Measurements from ENCODE around the gene NRXN3.

Gene NRXN3

DNA sequence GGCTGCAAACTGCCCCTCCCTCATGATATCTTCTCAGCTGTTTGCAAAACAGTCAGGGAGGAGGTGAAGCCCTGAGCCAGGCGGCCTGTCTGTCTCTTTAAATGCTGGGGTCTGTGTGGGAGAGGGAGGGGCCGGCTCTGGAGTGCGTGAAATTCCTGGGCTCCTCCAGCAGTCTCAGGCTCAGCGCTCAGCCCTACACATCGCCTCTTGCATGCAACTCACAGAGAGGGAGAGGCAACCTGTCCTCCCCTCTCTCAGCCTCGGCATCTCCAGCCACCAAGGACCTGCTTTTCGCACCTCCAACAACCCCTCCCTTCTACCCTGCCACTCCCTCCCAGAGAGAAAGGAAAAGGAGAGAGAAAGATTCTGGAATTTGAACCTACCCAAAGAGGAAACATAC is at the start of gene NRXN3:
Gene NRXN3 (plus strand): TSS at position 171 of the 400 bp plus-strand sequence. CDS start 72,721 bp downstream, outside the sequence.
- Mint-ChIP-seq H3K27me3 (peaks cover 5% of the 10 kb centered on the region), H3K36me3 (no peaks in the 10 kb centered on the region), H3K4me1 (no peaks in the 10 kb centered on the region), H3K4me3 (no peak within 1 kb of the TSS), H3K27ac (no peak within 1 kb of the TSS), H3K9me3 (peaks cover 5% of the 10 kb centered on the region)

DNA sequence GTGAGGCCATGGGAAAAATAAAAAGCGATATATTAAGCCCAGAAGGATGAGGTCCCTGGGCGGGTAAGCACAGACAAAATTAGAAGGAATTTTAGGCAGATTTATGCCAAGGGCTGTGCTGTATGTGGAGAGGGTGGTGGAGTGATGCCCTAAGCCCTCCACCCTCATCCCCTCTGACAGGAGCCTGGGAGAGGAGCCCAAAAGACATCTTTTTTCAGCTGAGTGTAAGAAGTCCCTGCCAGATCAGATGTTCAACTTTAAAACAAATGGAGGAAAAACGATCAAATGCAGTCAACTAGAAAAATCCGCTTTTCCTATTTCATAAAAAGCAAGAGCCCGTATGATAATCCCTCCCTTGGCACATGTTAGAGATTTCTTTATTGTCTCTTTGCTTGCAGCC is 47.7 kb upstream of the NRXN3 start:
- H3K27me3 Mint-ChIP-seq = peaks cover 5% of the 10 kb centered on the region
- no peaks in the 10 kb centered on the region for H3K4me1 Mint-ChIP-seq
- H3K27ac Mint-ChIP-seq = no peak overlapping the region
- H3K4me3 Mint-ChIP-seq = no peak overlapping the region
- H3K36me3 Mint-ChIP-seq = no peaks in the 10 kb centered on the region
- peaks cover 14% of the 10 kb centered on the region for H3K9me3 Mint-ChIP-seq

DNA sequence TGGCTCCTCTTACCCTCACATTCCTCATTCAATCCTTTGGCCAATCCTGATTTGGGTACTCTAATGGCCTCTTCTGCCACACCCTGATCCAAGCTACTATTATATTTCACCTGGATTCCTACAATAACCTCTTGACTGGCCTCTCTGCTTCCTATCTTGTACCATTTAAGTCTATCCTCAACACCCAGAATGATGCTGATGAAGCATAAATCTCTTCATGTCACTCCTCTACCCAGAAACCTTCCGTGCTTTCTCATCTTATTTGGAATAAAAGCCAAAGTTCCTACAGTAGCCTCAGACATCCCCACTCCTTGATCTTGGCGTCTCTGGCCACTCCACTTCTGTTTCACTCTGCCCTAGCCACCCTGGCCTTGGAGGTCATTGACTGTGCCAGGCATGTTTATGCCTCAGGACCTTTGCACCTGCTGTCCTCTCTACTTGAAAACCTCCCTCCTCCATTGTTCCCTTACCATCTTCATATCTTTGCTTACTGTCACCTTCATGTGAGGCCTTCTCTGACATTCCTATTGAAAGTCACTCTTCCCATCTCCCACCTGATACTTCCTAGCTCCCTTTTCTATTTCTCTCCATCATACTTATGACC is 46.4 kb upstream of the NRXN3 start:
- Mint-ChIP-seq H3K4me1 (no peaks in the 10 kb centered on the region), H3K9me3 (peaks cover 9% of the 10 kb centered on the region), H3K36me3 (no peaks in the 10 kb centered on the region), H3K27ac (no peak overlapping the region), H3K27me3 (peaks cover 1% of the 10 kb centered on the region), H3K4me3 (no peak overlapping the region)

DNA sequence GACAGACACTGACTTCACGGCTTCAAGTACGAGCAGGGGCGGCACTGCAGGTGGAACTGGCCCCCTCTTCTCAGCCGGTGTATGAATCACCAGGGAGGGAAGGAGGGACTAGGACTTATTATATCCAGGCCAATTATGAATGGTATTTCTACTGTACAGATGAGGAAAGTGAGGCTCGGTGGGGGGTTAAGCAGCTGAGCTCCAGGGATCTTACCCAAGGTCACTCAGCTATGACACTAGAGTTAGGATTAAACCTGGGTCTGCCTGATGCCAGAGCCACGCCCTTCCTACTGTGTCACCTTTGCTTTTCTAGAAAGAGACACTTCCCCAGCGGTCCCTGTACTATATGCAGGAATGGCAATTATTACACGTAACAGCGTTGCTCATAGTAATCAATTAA is 42.2 kb upstream of the NRXN3 start:
- H3K36me3 Mint-ChIP-seq = no peaks in the 10 kb centered on the region
- H3K27ac Mint-ChIP-seq = no peak overlapping the region
- no peaks in the 10 kb centered on the region for H3K9me3 Mint-ChIP-seq
- H3K4me1 Mint-ChIP-seq = no peaks in the 10 kb centered on the region
- H3K4me3 Mint-ChIP-seq = no peak overlapping the region
- H3K27me3 Mint-ChIP-seq = no peaks in the 10 kb centered on the region

DNA sequence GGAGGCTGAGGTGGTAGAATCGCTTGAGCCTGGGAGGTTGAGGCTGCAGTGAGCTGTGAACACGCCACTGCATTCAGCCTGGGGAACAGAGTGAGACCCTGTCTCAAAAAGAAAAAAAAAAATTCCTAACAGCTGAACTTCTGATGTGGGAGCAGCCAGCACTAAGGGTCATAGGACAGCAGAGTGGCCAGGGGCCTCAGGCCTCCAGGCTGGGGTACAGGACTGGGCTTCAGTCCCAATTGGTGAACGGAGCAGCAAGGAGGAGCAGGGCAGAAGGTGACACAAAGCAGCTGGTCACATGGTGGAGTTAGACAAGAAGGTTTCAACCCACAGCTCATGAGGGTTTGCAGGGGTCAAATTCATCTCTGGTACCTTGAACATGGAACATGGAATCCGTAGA is 40.8 kb upstream of the NRXN3 start:
- H3K27me3 Mint-ChIP-seq = no peaks in the 10 kb centered on the region
- no peak overlapping the region for H3K4me3 Mint-ChIP-seq
- no peaks in the 10 kb centered on the region for H3K36me3 Mint-ChIP-seq
- H3K27ac Mint-ChIP-seq = no peak overlapping the region
- no peaks in the 10 kb centered on the region for H3K4me1 Mint-ChIP-seq
- H3K9me3 Mint-ChIP-seq = no peaks in the 10 kb centered on the region

DNA sequence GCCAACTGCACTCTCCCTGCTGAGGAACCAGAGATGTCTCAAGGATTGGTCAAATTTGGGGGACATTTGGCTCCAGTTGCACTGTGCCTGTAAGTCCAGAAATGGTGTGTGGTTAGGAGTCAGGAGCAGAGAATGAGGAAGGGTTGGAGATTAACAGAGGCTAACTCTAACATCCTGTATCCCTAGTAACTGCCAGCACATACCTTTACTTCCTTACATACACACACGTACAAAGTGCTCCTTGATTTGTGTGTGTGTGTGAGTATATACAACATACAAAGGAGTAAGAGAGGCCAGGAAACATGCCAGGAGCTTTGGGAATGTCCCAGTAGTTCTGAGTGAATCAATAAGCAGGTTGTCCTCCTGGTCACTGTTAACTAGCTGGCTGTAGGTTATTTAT is 39.8 kb upstream of the NRXN3 start:
- Mint-ChIP-seq H3K27ac (no peak overlapping the region), H3K36me3 (no peaks in the 10 kb centered on the region), H3K27me3 (no peaks in the 10 kb centered on the region), H3K4me3 (no peak overlapping the region), H3K4me1 (no peaks in the 10 kb centered on the region), H3K9me3 (no peaks in the 10 kb centered on the region)

DNA sequence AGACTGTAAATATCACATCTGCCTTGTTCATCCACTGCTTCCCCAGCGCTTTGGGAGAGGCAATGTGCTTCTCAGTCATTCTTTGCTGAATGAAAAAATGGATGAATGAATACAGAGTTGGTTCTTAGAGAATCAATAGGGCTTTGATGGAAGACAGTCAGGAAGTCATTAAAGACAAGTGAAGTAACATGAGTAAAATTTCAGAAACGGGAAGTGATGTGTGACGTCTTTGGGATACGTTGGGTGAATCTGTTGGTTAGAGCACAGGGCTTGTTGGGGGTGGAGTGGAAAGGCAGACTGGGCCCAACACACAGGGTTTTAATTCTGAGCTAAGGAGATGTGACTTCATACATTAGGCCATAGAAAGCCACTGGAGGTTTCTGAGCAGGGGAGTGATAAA is 39.0 kb upstream of the NRXN3 start:
- H3K27me3 Mint-ChIP-seq = no peaks in the 10 kb centered on the region

DNA sequence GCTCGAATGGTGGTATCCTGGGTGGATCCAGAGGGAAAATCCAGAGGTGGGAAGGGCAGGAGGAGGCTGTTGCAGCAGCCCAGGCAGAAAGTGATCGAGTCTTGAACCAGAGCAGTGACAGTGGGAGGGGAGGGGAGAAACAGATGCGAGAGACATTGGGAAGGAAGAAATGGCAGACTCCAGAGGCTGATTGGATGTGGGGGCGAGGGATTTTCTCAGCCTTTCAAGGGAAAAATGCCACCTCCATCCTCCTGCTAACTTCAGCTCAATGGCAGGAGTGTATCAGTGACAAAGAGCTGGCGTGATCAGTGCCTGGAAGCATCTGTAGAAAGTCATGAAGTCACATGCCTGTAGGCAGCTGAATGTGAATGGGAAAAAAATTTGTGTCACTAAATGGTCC is 38.6 kb upstream of the NRXN3 start:
- no peaks in the 10 kb centered on the region for H3K4me1 Mint-ChIP-seq
- H3K4me3 Mint-ChIP-seq = no peak overlapping the region
- no peaks in the 10 kb centered on the region for H3K36me3 Mint-ChIP-seq
- H3K27me3 Mint-ChIP-seq = no peaks in the 10 kb centered on the region
- no peaks in the 10 kb centered on the region for H3K9me3 Mint-ChIP-seq
- H3K27ac Mint-ChIP-seq = no peak overlapping the region

More for the DNA sequence above, 39.0 kb upstream of the NRXN3 start:
- H3K36me3 Mint-ChIP-seq = no peaks in the 10 kb centered on the region
- H3K4me1 Mint-ChIP-seq = no peaks in the 10 kb centered on the region
- H3K4me3 Mint-ChIP-seq = no peak overlapping the region
- no peak overlapping the region for H3K27ac Mint-ChIP-seq
- H3K9me3 Mint-ChIP-seq = no peaks in the 10 kb centered on the region

DNA sequence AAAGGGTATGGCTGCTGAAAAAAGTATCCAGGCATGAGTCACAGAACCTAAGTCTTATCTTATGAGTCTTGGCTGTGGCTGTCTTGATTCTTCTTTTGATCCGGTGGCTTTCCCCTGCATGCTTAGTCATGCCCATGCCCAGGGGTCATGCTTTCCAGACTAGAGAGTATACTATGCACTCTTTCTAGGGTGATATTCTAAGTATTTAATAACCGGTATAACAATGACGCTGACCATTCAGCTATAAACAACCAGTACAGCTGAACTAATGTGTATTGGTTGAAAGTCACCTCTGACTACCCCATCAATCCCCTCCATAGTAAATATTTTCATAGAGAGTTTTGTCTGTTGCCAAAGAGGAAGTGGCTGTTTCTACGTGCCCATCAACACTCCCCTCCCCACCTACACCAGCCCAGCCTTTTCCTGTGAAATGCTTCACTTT is 34.7 kb upstream of the NRXN3 start:
- Mint-ChIP-seq H3K9me3 (no peaks in the 10 kb centered on the region), H3K27me3 (peaks cover 4% of the 10 kb centered on the region), H3K4me3 (no peak overlapping the region), H3K4me1 (no peaks in the 10 kb centered on the region), H3K36me3 (no peaks in the 10 kb centered on the region), H3K27ac (no peak overlapping the region)

DNA sequence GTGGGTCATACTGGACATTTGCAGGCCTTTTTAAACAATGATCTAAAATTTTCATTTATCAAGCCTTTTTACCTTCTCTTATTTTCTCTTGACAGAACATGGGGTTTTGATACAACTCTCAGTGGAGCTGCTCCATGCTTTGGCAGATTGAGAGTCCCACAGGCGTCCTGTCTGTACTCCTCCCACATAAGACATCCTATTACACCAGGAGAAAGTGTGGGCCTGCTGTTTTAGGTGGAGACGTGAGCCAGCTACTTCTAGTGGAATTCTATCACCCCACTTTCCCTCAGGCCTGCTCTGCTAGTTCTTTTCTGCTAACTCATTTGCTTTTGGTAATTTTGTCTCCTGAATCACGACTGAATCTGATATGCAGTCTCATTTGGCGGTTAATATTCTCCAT is 33.5 kb upstream of the NRXN3 start:
- Mint-ChIP-seq H3K4me3 (no peak overlapping the region), H3K4me1 (no peaks in the 10 kb centered on the region), H3K27me3 (peaks cover 4% of the 10 kb centered on the region), H3K27ac (no peak overlapping the region), H3K36me3 (no peaks in the 10 kb centered on the region), H3K9me3 (no peaks in the 10 kb centered on the region)

DNA sequence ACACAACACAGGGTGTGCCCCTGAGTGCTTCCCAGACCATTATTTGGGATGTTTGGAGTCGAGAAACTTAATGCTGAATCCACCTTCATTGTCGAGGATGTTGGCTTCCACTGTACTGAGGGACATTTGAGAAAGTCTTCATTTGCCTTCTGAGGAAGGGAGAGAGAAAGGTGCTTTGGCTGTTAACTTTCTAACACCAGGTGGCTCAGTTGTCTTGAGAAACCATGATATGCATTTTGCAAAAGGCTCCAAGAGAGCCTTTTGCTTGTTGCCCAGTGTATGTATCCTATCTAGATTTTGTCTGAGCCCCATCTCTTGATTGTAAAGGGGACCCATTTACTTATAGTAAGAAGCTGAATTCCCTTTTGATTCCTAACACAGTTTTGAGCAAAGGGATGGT is 28.6 kb upstream of the NRXN3 start:
- Mint-ChIP-seq H3K9me3 (no peaks in the 10 kb centered on the region), H3K27ac (no peak overlapping the region), H3K4me3 (no peak overlapping the region), H3K27me3 (peaks cover 7% of the 10 kb centered on the region), H3K36me3 (no peaks in the 10 kb centered on the region), H3K4me1 (no peaks in the 10 kb centered on the region)

DNA sequence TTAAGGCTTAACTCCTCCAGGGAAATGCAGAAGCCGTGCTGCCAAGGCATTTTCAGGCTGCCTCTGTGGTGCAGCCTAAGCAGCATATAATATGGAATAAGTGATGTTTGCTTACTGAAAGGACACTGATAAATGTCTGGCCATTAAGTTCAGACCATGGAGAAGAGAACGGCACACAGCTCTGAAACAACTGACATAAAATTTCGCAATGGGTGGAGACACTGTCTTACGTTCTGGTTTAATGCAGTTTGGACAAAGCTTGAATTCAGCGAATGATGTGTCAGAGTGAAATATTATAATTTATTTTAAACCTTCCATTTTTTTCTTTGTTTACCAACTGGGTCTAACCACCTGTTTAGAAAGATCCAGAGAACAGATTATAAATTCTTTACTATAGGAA is 27.2 kb upstream of the NRXN3 start:
- Mint-ChIP-seq H3K4me3 (no peak overlapping the region), H3K27me3 (peaks cover 5% of the 10 kb centered on the region), H3K4me1 (no peaks in the 10 kb centered on the region), H3K36me3 (no peaks in the 10 kb centered on the region), H3K27ac (no peak overlapping the region), H3K9me3 (no peaks in the 10 kb centered on the region)

DNA sequence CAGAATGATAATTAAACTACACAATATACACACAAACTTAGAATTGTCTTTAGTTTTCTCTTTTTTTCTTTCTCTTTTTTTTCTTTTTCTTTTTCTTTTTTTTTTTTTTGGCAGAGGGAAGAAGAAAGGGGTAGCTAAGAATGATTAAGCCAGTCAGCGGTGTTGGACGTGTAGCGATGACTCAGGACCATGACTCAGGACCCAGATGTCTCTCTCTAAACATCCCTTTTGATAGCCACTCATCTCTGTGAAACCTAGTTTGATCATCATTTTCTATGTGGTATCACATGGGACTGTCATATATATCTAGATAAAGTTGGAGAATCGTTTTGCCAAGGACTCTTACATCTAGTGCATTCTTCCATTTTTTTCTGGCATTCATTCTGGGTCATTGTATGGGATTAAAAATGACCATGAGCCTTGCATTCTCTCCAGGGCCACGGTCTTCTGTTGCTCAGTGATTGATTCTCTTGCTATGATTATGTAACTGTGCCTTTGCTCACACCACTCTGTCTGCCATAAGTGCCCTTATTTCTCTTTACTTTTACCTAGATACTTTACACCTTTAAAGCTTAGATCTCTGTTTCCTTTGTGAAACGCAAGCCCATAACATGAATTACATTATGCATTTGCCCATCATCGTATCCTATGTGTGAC is 26.6 kb upstream of the NRXN3 start:
- Mint-ChIP-seq H3K27me3 (peaks cover 7% of the 10 kb centered on the region), H3K4me1 (no peaks in the 10 kb centered on the region), H3K4me3 (no peak overlapping the region), H3K36me3 (no peaks in the 10 kb centered on the region), H3K27ac (no peak overlapping the region), H3K9me3 (no peaks in the 10 kb centered on the region)

DNA sequence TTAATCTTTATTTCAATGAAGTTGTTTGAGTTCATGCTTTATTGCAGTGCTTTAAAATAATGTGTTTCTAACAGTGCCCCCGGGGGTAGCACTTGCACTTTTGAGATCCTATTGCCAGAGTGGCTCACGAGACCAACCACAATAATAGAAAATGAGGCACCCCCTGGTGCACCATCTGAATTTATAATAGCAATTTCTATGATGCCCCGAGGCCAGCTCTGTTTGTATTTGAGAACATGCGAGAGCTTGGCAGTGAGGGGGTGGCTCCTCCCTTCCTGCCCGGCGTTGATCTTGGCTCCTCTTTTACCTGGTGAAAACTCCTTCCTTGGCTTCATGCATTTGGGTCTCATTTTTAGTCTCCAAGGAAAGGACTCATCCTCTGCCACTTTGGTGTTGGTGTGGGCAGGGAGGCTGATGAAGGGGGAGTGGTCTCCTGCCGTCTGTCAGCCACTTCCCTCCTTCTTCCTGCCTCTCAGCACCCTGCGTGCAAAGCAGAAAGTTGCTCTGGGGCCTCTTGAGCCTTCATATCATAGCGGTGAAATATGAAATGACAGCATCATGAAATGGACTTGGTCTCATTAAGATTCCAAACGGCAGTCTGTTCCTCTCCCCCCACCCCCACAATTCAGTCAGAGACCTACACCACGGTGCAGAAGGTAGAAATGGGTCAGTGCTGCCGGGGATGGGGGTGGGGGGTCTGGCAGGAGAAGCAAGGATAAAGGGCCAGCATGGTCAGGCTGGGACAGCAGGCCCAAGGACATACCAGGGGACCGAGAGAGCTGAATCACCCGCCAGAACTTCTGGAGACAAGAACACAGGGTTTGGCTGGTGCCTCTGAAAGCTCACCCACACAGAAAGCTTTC is 17.7 kb upstream of the NRXN3 start:
- Mint-ChIP-seq H3K27ac (no peak overlapping the region), H3K4me1 (no peaks in the 10 kb centered on the region)

DNA sequence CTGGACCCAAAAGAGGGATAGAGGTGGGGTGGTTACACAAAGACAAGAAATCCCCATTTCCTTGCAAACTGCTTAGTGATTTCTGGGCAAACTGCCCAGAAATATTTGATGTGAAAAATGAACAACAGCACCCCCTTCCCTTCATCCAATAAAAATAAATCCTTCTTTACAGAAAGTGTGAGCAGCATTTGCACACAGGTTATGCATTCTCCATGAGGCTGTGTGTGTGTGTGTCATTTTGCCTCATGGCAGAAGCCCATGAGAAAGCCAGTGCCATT is 17.2 kb upstream of the NRXN3 start:
- Mint-ChIP-seq H3K9me3 (no peaks in the 10 kb centered on the region), H3K4me1 (no peaks in the 10 kb centered on the region), H3K27me3 (peaks cover 6% of the 10 kb centered on the region), H3K36me3 (no peaks in the 10 kb centered on the region), H3K4me3 (no peak overlapping the region), H3K27ac (no peak overlapping the region)

More for the DNA sequence above, 17.7 kb upstream of the NRXN3 start:
- Mint-ChIP-seq H3K4me3 (no peak overlapping the region), H3K36me3 (no peaks in the 10 kb centered on the region), H3K9me3 (no peaks in the 10 kb centered on the region), H3K27me3 (peaks cover 6% of the 10 kb centered on the region)

DNA sequence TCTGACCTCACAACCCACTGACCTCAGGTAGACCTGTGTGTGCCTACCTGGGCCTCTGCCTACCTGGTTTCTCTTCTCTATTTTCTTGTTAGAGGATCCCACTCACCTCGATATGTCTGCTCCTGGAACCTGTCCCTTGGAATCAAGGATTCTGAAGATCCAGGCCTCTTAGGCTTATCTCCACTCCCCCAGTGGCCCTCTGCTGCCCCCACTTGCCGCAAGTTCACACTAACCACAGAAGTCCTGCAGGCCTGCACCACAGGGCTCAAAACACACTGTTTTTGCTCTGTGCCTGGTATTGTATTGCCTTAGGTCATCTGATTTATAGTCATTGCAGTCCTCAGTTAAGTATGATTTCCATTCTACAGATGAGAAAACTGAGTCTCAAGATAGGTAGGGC is 15.3 kb upstream of the NRXN3 start:
- Mint-ChIP-seq H3K9me3 (no peaks in the 10 kb centered on the region), H3K27me3 (peaks cover 4% of the 10 kb centered on the region), H3K4me1 (no peaks in the 10 kb centered on the region), H3K4me3 (no peak overlapping the region), H3K27ac (no peak overlapping the region), H3K36me3 (no peaks in the 10 kb centered on the region)

Data from activated naive CD4-positive, alpha-beta T cell treated with anti-CD3 and anti-CD28 coated beads, Interleukin-2, amount 50 U/mL, for 24 hours (primary cell).